HG03342 (cell line): ENCODE data around the gene BTBD10.
A peak's percentile ranks its signal among the peaks of the same experiment; 100 is the strongest.

Experiments used
- ATAC-seq: cut with Tn5 transposase; IDR thresholded peaks from one replicate; pipeline ENCODE4 v1.9.1; 2021; ENCODE audit warnings: mild to moderate bottlenecking, moderate library complexity; ENCODE audit not compliant: unreplicated experiment

Gene BTBD10

DNA sequence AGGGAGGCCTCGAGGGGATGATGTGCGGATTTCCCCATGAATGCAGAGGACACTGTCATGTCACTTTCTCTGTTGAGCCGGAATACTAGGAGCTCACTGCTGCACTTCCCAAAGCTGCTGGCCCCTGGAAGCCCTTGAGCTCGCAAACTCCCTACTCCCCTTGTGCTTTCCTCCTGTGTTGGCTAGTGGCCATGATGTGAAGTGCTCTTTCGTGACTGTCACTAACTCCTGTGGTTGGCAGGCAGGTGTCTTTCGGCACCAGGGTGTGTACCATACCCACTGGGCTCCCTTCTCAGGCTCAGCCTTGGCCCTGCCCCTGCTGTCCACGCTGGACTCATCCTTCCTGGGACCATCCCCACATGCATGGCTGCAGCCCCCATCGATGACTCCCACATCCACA is 86.2 kb downstream of the BTBD10 start:
- no peak for ATAC-seq

DNA sequence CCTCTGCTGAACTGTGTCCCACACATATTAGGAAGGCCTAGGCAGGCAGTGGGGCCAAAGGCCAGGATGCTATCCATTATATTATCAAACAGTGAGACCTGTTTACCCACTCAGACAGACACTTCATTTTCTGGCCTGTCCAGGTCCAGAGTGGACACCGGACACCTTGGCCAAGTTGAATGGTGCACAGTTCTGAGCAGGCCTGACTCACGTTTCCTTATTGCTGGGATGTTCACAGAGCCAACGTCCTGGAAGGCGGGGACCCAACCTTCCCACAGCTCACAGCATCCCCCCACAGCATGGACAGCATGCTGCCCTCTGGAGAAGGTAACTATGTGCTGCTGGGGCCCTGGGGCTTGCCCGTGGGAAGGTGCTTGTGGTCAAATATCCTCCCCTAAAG is 86.6 kb downstream of the BTBD10 start:
- no peak for ATAC-seq

DNA sequence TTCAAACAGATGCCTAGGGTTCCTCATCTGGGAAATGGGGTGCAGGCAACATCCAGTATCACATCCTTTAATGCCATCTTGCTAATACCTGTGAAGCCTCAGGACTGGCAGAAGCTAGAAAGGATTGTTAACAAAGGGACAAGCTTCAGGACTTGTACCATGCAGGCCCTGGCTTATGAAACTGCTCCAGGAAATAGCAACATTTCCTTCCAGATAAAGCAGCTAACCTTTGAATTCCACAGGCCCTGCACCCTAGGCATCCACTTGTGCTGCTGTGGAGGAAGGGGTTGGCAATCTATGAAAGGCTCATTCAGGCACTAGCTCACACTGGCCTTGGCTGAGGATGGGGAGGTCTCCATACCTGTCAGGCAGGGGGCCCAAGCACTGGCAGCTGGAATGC is 87.2 kb downstream of the BTBD10 start:
- no peak for ATAC-seq

DNA sequence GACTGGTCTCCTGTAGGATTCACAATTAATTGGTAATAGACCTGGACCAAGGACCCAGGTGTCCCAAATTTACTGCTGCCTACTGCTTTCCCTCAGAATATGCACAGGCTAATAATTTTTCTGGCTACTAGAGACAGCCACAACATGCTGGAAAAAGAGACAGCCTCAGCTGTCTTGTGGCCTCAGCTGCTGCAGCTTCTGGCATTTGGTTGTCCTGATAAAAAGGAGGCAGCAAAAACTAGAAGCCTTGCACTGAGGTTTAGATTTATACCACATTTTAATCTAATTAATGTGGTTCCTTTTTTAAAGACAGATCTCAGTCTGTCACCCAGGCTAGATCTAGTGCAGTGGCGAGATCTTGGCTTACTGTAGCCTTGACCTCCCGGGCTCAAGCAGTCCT is 89.8 kb downstream of the BTBD10 start:
- no peak for ATAC-seq

DNA sequence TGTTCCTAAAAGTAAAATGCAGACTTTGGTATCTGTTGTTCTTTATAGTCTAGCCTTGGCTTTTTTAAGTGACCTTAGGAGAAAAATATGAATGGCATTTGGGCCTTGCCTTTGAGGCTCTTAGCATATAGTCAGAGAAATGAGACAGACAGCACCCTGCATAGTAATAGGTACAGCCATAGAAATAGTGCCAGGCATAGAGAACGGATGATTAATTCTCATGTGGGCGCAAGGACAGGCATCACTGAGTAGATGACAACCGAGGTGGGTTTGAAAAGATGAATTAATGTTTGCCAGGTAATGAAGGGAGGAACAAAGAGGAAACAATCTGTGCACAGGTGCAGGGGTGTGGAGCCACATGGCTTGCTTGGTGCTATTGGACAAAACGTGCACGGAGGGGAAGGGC is 95.0 kb downstream of the BTBD10 start:
- ATAC-seq, result no peak

DNA sequence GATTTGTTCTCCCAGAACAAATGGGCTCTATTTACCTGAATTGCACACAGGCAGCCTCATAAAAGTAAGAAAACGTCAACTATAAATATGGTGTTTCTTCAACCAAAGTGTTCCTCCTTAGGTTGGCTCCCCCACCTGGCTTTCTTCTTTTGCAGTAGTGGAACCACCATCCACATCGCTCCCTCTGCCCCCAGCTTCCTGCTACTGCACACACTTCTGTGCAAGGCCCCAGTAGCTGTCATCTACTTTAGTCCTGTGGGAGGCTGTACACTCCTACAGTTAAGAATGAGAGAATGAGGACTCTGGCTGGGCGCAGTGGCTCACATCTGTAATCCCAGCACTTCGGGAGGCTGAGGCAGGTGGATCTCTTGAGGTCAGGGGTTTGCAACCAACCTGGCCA is 95.9 kb downstream of the BTBD10 start:
- no peak for ATAC-seq

DNA sequence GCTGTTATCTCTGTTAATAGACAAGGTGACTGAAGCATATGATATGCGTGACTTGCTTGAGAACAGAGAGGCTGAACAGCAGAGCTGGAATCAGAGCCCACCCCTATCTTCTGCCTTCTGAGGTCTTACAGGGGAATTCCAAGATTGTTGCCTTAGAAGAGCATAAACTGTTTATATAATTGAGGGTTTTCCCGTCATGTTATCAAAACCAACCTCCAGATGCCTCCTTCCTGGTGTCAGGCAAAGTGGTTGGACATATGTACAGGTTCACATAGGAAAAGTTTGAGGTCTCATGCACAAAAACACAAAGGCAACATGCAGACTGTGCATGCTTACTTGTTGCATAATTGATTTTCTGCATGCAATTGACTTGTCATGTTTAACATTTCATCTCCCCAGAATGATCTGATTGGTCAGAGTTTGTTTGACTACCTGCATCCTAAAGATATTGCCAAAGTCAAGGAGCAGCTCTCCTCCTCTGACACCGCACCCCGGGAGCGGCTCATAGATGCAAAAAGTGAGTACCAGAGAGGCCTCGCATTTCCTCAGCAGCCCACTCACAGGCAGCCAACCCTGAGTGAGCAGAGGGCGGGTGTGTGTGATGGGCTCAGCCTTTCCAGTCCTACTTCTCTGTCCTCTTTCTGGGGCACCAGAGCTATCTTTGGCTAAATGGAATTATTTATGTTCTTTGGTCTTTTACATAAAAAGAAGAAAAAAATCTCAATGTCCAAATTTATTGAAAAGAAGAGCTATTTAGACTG is 96.6 kb downstream of the BTBD10 start:
- ATAC-seq, result no peak

DNA sequence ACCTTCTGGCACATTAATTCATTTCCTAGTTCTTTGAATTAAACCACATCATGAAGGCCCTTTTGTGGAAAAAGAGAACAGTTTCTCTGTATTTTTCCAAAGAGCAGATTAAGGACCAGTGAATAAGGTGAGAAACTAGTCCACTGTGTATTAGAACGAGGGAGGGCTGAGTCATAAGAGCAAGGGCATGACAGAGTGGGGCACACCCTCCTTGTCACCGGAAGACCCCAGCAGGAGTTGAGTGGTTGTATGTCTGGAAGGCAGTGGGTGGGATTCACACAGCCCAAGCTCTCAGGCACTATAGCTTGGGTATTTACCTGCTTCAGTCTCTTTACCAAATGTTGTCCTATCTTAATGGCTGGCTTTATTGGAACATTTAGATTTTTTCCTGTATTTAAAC is 98.6 kb downstream of the BTBD10 start:
- ATAC-seq, result no peak

DNA sequence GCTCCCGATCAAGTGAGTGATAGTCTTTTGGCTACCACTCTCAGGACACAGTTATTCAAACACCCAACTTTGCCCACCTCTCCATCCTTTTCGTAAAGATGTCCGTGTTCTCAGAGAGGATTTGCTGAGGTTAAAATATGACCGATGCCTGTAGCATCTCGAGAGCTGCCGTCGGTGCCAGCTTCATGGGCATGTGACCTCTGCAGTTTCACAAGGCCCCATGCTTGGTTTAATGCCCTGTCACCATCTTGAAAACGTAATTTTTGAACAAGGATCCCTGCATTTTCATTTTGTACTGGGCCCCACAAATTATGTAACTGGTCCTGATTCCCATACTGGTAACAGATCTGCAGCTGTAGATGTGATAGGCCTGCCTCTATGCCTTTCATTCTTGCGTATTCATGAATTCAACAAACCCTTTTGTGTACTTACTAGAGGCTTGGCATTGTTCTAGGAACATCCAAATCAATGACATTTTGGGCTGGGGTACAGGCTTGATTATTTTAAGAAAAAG is 100.4 kb downstream of the BTBD10 start:
- no peak for ATAC-seq

DNA sequence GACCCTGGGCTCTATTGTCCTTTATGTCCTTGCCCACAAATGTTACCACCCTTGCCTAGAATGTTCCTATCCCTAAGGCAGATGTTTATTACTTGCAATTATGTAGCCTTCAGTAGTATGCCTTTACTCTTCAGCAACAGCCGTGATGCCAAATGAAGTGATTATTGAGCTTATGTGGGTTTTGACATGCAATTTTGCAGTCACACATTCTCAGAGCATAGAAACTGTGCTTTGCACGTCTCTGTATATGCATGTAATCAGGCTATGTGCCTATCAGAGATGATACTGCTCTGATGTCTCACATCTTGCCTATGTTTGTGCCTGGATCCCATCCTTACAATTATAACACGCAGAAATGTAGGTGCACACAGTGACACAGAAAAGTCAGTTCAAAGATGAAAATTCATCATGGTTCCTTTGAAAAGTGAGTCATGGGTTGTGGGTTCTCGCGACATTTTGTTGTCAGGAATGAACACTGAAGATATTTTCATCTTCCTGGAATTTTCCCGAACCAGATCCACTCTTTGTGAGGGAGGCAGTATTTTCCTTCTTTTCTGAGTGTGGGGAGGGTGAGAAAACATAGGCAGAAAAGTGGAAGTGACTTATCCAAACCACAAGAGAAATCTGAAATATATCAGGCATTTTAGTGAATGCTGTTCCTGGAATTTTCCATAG is 104.3 kb downstream of the BTBD10 start:
- no peak for ATAC-seq

DNA sequence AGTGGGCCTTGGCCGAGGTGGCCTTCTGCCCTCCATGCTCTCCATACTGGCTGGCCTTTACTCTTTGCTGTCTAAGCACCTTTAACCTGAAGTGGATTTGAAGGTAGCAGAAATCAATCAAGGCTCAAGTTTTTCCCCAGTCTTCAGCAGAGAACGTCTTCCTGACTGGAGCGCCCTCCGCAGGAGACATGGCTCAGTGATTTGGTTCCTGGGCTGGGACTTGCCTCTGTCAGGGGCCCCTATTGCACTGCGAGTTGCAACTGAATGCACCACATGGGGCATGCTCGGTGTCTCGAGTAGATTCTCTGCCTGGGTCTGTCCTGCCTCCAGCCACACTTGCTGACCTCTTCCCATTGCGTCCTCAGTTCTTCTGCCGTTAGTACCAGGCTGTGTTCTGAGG is 105.8 kb downstream of the BTBD10 start:
- ATAC-seq, result no peak

DNA sequence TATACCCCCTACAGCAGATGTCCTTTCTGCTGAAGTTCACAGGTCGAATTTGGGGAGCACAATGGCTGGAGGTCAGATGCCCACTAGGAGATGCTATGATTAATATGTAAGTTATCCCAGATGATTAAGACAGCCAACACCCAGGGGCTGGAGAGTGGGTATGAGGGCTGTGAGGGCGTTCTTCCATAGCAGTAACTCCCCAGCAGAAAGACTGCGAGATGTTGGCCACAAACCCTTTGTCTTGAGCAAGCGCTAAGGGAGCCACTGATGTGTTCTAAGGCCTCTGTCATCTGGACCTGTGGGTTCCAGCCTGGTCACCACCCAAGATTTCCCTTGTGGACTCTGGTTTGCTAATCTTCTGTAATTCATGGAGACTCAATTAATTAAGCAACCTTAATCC is 107.8 kb downstream of the BTBD10 start:
- no peak for ATAC-seq

DNA sequence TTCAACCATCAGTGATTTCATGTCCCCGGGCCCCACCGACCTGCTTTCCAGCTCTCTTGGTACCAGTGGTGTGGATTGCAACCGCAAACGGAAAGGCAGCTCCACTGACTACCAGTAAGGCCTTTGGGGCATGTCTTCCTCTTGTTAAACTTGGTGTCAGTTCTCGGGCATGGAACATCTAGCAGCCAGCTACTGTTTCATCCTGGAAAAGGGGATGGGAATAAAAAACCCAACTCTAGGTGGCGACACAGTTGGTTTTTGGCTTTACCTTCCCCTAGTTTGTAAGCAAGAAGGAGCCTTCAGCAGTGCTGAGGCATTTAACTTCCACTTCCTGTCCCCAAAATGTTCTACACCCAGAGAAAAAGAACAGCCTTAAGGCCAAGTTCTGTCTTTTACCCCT is 108.7 kb downstream of the BTBD10 start:
- no peak for ATAC-seq

DNA sequence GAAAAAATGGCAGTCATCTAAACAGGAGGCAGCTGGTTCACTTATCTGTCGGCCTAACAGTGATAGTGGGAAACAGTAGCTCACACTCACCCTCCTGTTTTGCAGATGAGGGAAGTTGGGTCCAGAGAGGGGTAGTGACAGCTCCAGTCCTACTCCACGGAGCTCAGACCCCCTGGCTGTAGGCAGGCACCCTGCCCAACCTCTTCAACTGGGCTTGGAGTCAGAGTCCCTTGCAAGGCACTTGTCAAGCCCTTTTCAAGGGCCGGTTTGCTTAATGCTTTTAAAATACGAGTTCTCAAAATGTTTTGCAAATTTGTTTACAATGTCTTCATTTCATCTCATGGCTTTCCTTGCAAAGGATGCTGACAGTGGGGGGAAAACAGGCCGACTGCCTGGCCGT is 110.3 kb downstream of the BTBD10 start:
- no peak for ATAC-seq

DNA sequence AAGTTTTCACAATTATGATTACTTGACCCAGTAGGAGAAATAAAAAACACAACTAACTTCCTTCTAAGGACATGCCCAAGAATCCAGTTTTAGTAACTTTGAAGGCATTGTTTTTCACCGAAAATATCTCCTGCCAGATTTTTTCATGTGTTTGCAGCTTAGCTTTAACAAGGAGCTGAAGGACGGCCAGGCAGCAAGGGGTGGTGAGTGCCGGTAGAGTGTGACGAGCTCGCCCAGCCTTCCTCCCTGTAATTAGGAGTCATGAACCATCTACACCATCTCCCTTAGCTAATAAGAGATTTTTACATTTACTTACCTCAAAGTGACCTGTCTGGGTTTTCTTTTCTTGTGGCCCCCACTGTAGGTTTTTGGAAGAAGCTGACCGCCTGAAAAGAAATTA is 113.4 kb downstream of the BTBD10 start:
- no peak for ATAC-seq

DNA sequence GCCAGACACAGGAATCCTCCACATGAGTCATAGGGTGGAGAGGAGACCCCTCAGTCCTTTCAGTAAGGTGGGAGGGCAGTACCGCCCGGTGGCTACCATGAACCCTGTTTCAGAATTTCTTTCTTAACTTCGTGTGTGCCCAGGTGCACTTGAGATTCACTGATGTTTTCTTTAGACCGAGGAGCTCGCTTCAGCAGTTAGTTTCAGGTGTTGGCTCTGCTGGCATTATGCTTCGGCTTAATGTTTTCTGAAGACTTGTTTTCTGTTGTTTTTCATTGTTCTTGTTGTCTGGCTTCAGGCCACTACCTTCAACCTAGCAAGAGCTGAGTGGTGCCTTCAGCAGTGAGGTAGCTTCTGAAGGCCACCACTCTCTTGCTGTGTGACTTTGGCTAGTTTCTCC is 114.0 kb downstream of the BTBD10 start:
- no peak for ATAC-seq

DNA sequence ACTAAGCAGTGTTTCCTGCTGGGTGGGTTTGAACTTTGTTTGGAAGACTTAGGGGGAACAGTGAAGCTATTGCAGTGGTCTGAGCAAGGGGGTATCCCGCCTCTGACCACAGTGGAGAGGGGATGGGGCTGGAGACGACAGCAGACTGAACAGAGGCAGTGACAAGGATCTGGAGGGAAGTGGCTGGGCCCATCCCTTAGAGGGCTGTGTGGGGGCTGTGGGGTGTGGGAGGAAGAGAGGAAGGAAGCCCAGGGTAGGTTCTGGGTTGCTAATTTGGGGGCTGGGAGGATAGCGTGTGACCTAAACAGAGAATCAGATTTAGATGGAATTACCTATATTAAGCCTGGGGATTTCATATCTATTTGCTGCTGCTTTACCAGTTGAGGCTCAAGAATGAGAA is 114.7 kb downstream of the BTBD10 start:
- ATAC-seq, result no peak

DNA sequence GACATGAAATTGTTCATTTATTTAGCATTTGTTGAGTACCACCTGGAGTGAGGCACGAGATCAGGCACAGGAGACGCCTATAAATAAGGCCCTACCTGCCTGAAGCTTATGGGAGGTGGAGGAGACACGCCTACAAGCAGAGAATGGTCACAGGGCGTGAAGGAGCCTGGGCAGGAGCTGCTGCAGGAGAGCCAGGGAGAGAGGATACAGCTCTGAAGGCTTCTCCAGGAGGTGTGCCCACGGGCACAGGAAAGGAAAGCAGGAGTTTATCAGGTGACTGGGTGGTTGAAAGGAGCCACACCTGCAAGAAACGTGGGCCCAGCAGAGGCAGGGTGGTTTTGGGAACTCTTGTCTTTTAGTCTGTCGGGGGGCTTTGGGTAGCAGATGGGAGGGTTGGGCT is 115.1 kb downstream of the BTBD10 start:
- ATAC-seq, result no peak

DNA sequence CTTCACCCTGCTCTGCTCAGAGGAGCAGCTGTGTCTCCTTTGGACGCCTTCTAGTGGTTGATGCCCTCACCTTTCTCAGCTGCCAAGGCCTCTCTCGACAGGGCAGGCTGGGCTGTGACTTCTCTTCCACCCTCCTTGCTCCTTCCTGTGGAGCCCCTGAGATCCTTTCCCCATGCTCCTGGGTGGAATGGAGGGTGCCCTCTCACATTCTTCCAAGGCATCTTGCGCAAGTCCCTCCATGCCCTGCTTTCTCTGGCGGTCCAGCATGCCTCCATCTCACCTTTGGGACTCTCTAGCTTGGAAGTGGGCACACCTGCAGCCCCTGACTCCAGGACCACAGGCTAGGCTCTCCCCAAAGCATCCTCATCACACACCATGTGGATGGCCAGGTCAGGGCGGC is 116.6 kb downstream of the BTBD10 start:
- no peak for ATAC-seq

DNA sequence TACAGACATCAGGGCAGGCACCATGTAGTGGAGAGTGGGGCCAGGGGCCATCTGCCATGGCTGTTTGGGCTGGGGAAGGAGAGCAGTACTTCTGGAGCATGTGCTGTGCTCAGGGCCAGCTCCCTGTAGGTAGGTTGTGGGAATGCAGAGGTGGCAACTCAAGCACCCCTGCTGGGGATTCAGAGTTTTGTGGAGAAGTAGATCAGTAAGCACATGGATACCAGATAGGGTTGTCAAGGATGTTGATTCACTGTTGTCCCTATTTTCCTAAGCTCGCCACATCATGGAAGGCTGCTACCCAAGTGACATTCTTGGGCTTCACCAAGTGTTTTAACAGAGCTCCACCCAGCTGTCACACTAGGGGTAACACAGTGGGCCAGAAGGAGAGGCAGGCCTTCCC is 118.2 kb downstream of the BTBD10 start:
- ATAC-seq, result no peak

DNA sequence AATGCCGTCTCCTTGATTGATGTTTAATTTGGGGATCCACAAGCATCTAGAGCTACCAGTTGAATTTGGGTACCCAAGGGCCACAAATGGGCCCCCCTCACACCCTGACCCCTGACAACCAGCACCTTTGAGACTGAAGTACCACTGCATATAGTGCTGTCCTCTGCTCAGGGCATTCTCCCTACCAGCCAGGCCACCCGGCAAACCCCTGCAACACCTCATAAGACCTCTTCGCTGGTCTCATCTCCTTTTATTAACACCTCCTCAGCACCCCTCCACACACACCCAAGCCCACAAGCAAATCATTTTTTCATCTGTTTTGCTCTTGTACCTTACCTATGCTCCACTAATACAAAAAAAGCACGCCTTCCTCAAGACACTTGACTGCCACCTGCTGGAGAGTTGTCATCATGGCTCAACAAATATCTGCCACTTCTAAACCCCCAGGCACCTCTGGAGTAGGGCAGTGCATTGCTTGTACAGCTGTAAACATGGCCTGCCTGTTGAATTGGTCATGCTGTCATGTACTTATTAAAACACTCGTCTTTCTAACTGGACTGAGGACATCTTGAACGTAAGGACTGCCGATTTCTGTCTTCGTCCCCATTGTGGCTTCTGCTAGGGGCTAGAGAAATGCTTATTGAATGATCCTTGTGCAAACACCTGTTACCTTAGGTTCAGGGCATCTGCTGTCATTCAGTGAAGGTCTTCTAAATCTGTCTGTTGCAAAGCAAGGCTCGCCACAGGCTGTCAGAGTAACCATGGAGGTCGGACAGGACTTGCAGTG is 118.9 kb downstream of the BTBD10 start:
- peak; percentile 56 for ATAC-seq

DNA sequence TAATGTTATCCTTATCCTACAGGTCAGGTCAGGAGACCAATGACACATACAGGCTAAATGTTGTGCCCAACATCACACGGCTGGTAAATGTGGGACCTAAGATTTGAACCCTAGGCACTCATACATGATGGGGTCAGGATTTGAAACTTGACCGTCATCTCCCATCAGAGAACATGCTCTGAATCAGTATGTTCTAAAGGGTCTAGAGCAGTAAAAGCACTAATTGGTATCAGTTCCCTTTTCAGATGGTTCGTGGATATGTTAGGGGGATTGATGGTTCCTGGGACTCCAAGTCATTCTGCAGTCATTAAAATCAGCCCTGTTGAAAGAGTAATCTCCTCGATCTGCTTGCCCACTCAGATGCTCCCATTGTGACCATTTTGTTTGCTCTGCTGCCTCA is 120.0 kb downstream of the BTBD10 start:
- ATAC-seq, result peak; percentile 54
